Measurements from ENCODE around the gene JAK1. TPM values are rescaled to one million over a fixed set of nuclear protein-coding genes. Genes with fewer than 3 reads are reported as not detected.

The JAK1 gene
- total RNA-seq, 1 experiment from 2014 or later, result 27.8 TPM

- CTCF ChIA-PET, result no interaction called here
- peaks cover 10% of the 10 kb centered on the region for H3K36me3 Mint-ChIP-seq
- DNase-seq (ENCODE audit: low spot score), result no peak
- ATAC-seq, result no peak
- H3K9me3 Mint-ChIP-seq, result no peaks in the 10 kb centered on the region
- no peaks in the 10 kb centered on the region for H3K27me3 Mint-ChIP-seq (ENCODE audit: low read depth)
- H3K27ac Mint-ChIP-seq, result no peak overlapping the region
- POLR2A ChIA-PET, result interaction anchor here (0.6 kb wide), 1 partner anchor 351 kb away, joined by 4 read pairs; no protein-coding TSS in a partner anchor
- TF ChIP-seq FOXJ3 (CRISPR knock-in tag; IDR thresholded peaks at IDR 0.05; ENCODE audit: borderline replicate concordance), result no peak
- TF ChIP-seq ZNF232 (CRISPR knock-in tag; IDR thresholded peaks at IDR 0.05), result no peak
- TF ChIP-seq, protein P1, sequence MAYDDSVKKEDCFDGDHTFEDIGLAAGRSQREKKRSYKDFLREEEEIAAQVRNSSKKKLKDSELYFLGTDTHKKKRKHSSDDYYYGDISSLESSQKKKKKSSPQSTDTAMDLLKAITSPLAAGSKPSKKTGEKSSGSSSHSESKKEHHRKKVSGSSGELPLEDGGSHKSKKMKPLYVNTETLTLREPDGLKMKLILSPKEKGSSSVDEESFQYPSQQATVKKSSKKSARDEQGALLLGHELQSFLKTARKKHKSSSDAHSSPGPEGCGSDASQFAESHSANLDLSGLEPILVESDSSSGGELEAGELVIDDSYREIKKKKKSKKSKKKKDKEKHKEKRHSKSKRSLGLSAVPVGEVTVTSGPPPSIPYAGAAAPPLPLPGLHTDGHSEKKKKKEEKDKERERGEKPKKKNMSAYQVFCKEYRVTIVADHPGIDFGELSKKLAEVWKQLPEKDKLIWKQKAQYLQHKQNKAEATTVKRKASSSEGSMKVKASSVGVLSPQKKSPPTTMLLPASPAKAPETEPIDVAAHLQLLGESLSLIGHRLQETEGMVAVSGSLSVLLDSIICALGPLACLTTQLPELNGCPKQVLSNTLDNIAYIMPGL (CRISPR knock-in tag; IDR thresholded peaks at IDR 0.05), result no peak
- TF ChIP-seq ATF2 (CRISPR knock-in tag; IDR thresholded peaks at IDR 0.05; ENCODE audit: borderline replicate concordance, low read depth), result no peak
- TF ChIP-seq ATF3 (CRISPR knock-in tag; conservative IDR thresholded peaks at IDR 0.05), result no peak
- TF ChIP-seq TCF7 (CRISPR knock-in tag; IDR thresholded peaks at IDR 0.05; ENCODE audit: low read depth), result no peak
- TF ChIP-seq, protein P2, sequence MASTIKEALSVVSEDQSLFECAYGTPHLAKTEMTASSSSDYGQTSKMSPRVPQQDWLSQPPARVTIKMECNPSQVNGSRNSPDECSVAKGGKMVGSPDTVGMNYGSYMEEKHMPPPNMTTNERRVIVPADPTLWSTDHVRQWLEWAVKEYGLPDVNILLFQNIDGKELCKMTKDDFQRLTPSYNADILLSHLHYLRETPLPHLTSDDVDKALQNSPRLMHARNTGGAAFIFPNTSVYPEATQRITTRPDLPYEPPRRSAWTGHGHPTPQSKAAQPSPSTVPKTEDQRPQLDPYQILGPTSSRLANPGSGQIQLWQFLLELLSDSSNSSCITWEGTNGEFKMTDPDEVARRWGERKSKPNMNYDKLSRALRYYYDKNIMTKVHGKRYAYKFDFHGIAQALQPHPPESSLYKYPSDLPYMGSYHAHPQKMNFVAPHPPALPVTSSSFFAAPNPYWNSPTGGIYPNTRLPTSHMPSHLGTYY (CRISPR knock-in tag; IDR thresholded peaks at IDR 0.05), result no peak
- no peak for TF ChIP-seq CBFB (CRISPR knock-in tag; IDR thresholded peaks at IDR 0.05; ENCODE audit: low read depth)
- TF ChIP-seq, protein P3, sequence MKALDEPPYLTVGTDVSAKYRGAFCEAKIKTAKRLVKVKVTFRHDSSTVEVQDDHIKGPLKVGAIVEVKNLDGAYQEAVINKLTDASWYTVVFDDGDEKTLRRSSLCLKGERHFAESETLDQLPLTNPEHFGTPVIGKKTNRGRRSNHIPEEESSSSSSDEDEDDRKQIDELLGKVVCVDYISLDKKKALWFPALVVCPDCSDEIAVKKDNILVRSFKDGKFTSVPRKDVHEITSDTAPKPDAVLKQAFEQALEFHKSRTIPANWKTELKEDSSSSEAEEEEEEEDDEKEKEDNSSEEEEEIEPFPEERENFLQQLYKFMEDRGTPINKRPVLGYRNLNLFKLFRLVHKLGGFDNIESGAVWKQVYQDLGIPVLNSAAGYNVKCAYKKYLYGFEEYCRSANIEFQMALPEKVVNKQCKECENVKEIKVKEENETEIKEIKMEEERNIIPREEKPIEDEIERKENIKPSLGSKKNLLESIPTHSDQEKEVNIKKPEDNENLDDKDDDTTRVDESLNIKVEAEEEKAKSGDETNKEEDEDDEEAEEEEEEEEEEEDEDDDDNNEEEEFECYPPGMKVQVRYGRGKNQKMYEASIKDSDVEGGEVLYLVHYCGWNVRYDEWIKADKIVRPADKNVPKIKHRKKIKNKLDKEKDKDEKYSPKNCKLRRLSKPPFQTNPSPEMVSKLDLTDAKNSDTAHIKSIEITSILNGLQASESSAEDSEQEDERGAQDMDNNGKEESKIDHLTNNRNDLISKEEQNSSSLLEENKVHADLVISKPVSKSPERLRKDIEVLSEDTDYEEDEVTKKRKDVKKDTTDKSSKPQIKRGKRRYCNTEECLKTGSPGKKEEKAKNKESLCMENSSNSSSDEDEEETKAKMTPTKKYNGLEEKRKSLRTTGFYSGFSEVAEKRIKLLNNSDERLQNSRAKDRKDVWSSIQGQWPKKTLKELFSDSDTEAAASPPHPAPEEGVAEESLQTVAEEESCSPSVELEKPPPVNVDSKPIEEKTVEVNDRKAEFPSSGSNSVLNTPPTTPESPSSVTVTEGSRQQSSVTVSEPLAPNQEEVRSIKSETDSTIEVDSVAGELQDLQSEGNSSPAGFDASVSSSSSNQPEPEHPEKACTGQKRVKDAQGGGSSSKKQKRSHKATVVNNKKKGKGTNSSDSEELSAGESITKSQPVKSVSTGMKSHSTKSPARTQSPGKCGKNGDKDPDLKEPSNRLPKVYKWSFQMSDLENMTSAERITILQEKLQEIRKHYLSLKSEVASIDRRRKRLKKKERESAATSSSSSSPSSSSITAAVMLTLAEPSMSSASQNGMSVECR (CRISPR knock-in tag; IDR thresholded peaks at IDR 0.05; ENCODE audit: borderline replicate concordance), result no peak
- TF ChIP-seq ZNF263 (CRISPR knock-in tag; IDR thresholded peaks at IDR 0.05; ENCODE audit: low read depth), result no peak
- TF ChIP-seq ZNF317 (CRISPR knock-in tag; IDR thresholded peaks at IDR 0.05; ENCODE audit: borderline replicate concordance, low read depth), result no peak
- no peak for TF ChIP-seq ZNF532 (CRISPR knock-in tag; IDR thresholded peaks at IDR 0.05; ENCODE audit: borderline replicate concordance)
- no peak for TF ChIP-seq USF2 (CRISPR knock-in tag; IDR thresholded peaks at IDR 0.05)
- TF ChIP-seq TEAD1 (CRISPR knock-in tag; IDR thresholded peaks at IDR 0.05), result no peak
- TF ChIP-seq, protein P4, sequence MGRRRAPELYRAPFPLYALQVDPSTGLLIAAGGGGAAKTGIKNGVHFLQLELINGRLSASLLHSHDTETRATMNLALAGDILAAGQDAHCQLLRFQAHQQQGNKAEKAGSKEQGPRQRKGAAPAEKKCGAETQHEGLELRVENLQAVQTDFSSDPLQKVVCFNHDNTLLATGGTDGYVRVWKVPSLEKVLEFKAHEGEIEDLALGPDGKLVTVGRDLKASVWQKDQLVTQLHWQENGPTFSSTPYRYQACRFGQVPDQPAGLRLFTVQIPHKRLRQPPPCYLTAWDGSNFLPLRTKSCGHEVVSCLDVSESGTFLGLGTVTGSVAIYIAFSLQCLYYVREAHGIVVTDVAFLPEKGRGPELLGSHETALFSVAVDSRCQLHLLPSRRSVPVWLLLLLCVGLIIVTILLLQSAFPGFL (CRISPR knock-in tag; IDR thresholded peaks at IDR 0.05; ENCODE audit: borderline replicate concordance), result no peak
- no peak for TF ChIP-seq ATF1 (CRISPR knock-in tag; IDR thresholded peaks at IDR 0.05)
- no peak for TF ChIP-seq TP53 (CRISPR knock-in tag; IDR thresholded peaks at IDR 0.05)
- TF ChIP-seq NR2C2 (CRISPR knock-in tag; IDR thresholded peaks at IDR 0.05), result no peak
- H3K4me3 Mint-ChIP-seq, result no peak overlapping the region
- no peaks in the 10 kb centered on the region for H3K4me1 Mint-ChIP-seq
Measured at GRCh38 chr1:64847666-64848065, 118.7 kb downstream of the JAK1 start.

All from WTC11 (cell line).